Measurements from ENCODE around the gene NRP1. TPM values are rescaled to one million over a fixed set of nuclear protein-coding genes. Genes with fewer than 3 reads are reported as not detected.

The NRP1 gene
- polyA plus RNA-seq, 1 of the 3 experiments (the other 2 are of a cell fraction), result 129 TPM

- no peak overlapping the region for H3K4me2 ChIP-seq
- no peaks in the 10 kb centered on the region for H3K9me2 ChIP-seq
- H3K4me1 ChIP-seq (ENCODE audit: control insufficient read depth in 1 of 2, insufficient read depth in 2 of 2, low read depth in 1 of 2, low read length in 1 of 2), result peaks cover 7 to 19% of the 10 kb centered on the region in 2 experiments; a peak in 3 of 4 replicates
- H3K9ac ChIP-seq, result no peak overlapping the region
- no peak overlapping the region for H3K27ac ChIP-seq (ENCODE audit: low read depth in 2 of 2, low read length in 1 of 2)
- CTCF ChIA-PET, result no interaction called here
- peaks cover 100% of the 10 kb centered on the region for H3K79me2 ChIP-seq (ENCODE audit: insufficient read depth)
- no peak overlapping the region for H3K4me3 ChIP-seq (ENCODE audit: low read depth in 2 of 2, low read length in 1 of 2)
- H3K36me3 ChIP-seq (replicated peaks in 1 of 2; ENCODE audit: control insufficient read depth in 1 of 2, insufficient read depth in 2 of 2, low read length in 1 of 2), result peaks cover 6 to 71% of the 10 kb centered on the region in 2 experiments
- POLR2A ChIA-PET, result no interaction called here
- peaks cover 93% of the 10 kb centered on the region for H4K20me1 ChIP-seq (ENCODE audit: insufficient read depth)
- no peak for DNase-seq
- H2AFZ ChIP-seq (ENCODE audit: low read depth), result no peak overlapping the region
- WGBS (ENCODE audit: low lambda C conversion rate), result 97% methylated on average over 5 of the region's 5 CpGs
- TF ChIP-seq RCOR1 (IDR thresholded peaks at IDR 0.05; ENCODE audit: low read length) (no peak), ELF1 (IDR thresholded peaks at IDR 0.05) (no peak), TCF12 (IDR thresholded peaks at IDR 0.05) (no peak), RXRA (IDR thresholded peaks at IDR 0.05; ENCODE audit: borderline replicate concordance, low read depth) (no peak), RFX5 (IDR thresholded peaks at IDR 0.05; ENCODE audit: low read length) (no peak), CHD2 (IDR thresholded peaks at IDR 0.05; ENCODE audit: low read length, partially characterized antibody) (no peak), CTCF (IDR thresholded peaks at IDR 0.05) (no peak), SIN3A (IDR thresholded peaks at IDR 0.05; ENCODE audit: borderline replicate concordance, low read depth, low read length) (no peak), IRF3 (IDR thresholded peaks at IDR 0.05; ENCODE audit: low read depth, low read length) (no peak), RAD21 (IDR thresholded peaks at IDR 0.05; ENCODE audit: low read length) (no peak), ZBTB33 (IDR thresholded peaks at IDR 0.05; ENCODE audit: borderline replicate concordance, low read depth) (no peak), USF1 (IDR thresholded peaks at IDR 0.05; ENCODE audit: borderline replicate concordance, low read depth) (no peak), MXI1 (IDR thresholded peaks at IDR 0.05; ENCODE audit: low read depth, low read length) (no peak)
- peaks cover 30% of the 10 kb centered on the region for H3F3A ChIP-seq (replicated peaks; ENCODE audit: insufficient read depth)
- no peaks in the 10 kb centered on the region for H3K9me3 ChIP-seq
- no peaks in the 10 kb centered on the region for H3K27me3 ChIP-seq (ENCODE audit: insufficient read depth)
These were observed 26.6 kb downstream of the NRP1 start for GRCh38 chr10:33307835-33308234.

All from SK-N-SH (cell line).